Fibroblast of lung (primary cell): ENCODE results near the gene ADAMTS16. TPM values are rescaled to one million over a fixed set of nuclear protein-coding genes. Genes with fewer than 3 reads are reported as not detected.
"Not testable (repeated sequence)": the region's sequence is repeated elsewhere in the genome, so short reads cannot be mapped to it uniquely, and the experiment has no call there.

ENCODE experiments used
- DNase-seq, 2 donors: peaks; one replicate each; pipeline versions ENCODE4 v3.0.0 to v3.0.0-alpha.2; 2010; ENCODE audit warnings: low read depth in 2 of 2
- H2AFZ ChIP-seq: 2 replicates; pipeline ENCODE4 v1.5.1; 2012; ENCODE audit warnings: low read length, control low read depth, inconsistent platforms
- H3K27ac ChIP-seq: 2 replicates; pipeline ENCODE4 v1.5.1; 2011; ENCODE audit warnings: low read length, control low read depth; ENCODE audit not compliant: insufficient read depth
- H3K27me3 ChIP-seq: 2 replicates; pipeline ENCODE4 v1.5.1; 2011; ENCODE audit warnings: mild to moderate bottlenecking, low read length; ENCODE audit not compliant: control insufficient read depth, insufficient read depth
- H3K36me3 ChIP-seq: 2 replicates; pipeline ENCODE4 v1.5.1; 2011; ENCODE audit warnings: low read length; ENCODE audit not compliant: control insufficient read depth, insufficient read depth
- H3K4me1 ChIP-seq: 2 replicates; pipeline ENCODE4 v1.5.1; 2011; ENCODE audit warnings: low read length; ENCODE audit not compliant: control insufficient read depth, insufficient read depth; ENCODE audit errors: extremely low read depth
- H3K4me2 ChIP-seq: 2 replicates; pipeline ENCODE4 v1.5.1; 2011; ENCODE audit warnings: low read length, control low read depth; ENCODE audit not compliant: insufficient read depth; ENCODE audit errors: extremely low read depth
- H3K4me3 ChIP-seq, 4 experiments: fragments of 200-600 bp in 1 of 4; sonication (generic) in 1 of 4; replicated peaks in 1 of 4; 2 replicates each; pipeline ENCODE4 v1.5.1; 2011 to 2016; ENCODE audit warnings: low read length in 4 of 4, low read depth in 3 of 4, mild to moderate bottlenecking in 3 of 4, control low read depth in 2 of 4, inconsistent platforms in 1 of 4, mixed read lengths in 1 of 4; ENCODE audit not compliant: insufficient read depth in 1 of 4; ENCODE audit errors: control extremely low read depth in 1 of 4
- H3K79me2 ChIP-seq: 2 replicates; pipeline ENCODE4 v1.5.1; 2012; ENCODE audit warnings: mild to moderate bottlenecking, low read length, inconsistent platforms; ENCODE audit not compliant: control insufficient read depth, insufficient read depth
- H3K9ac ChIP-seq: 2 replicates; pipeline ENCODE4 v1.5.1; 2011; ENCODE audit warnings: mild to moderate bottlenecking, low read length, control low read depth; ENCODE audit not compliant: insufficient read depth
- H3K9me3 ChIP-seq: 2 replicates; pipeline ENCODE4 v1.5.1; 2012; ENCODE audit warnings: low read depth, low read length; ENCODE audit not compliant: control insufficient read depth, insufficient read depth
- H4K20me1 ChIP-seq: 2 replicates; pipeline ENCODE4 v1.5.1; 2011; ENCODE audit warnings: low read length; ENCODE audit not compliant: control insufficient read depth, insufficient read depth; ENCODE audit errors: extremely low read depth
- CTCF ChIP-seq, 2 donors: IDR thresholded peaks in 1 of 2; conservative IDR thresholded peaks in 1 of 2; 1 replicate in 1 of 2; 2 replicates in 1 of 2; pipeline ENCODE4 v1.5.1; 2011 to 2012; ENCODE audit warnings: low read length in 2 of 2, control low read depth in 1 of 2, inconsistent platforms in 1 of 2, low read depth in 1 of 2, mild to moderate bottlenecking in 1 of 2
- EZH2 ChIP-seq: IDR thresholded peaks from 2 replicates; pipeline ENCODE4 v1.5.1; 2012; ENCODE audit warnings: low read length, control low read depth, mild to moderate bottlenecking; ENCODE audit errors: missing control alignments
- polyA plus RNA-seq, 2 donors: library from polyadenylated mRNA; depleted of rRNA in 1 of 2; stranded (reverse) in 1 of 2; unstranded in 1 of 2; fragments of >200 nt; gene quantifications; 2 replicates each; pipeline ENCODE4 v1.2.1, GENCODE V29; 2011 to 2012; ENCODE audit warnings: missing spikeins in 1 of 2
- total RNA-seq: library from RNA; depleted of rRNA; stranded (reverse); fragments of >200 nt; gene quantifications from 2 replicates; pipeline ENCODE4 v1.2.1, GENCODE V29; 2014

ADAMTS16 gene
- total and polyA plus RNA-seq, 2 donors (not counting 1 experiment from before 2014, with no cell fraction given) = 0.06 to 0.17 TPM

GRCh38 chr5:5135957-5136676 lies 4.0 kb upstream of the ADAMTS16 start:
- DNase-seq = peak in 1 of 2 donors; percentile 30
- Histone ChIP-seq H3K27ac (no peak overlapping the region), H2AFZ (no peak overlapping the region), H4K20me1 (no peaks in the 10 kb centered on the region), H3K9ac (no peak overlapping the region), H3K4me1 (no peaks in the 10 kb centered on the region), H3K4me3 (no peak overlapping the region), H3K9me3 (no peaks in the 10 kb centered on the region), H3K36me3 (no peaks in the 10 kb centered on the region), H3K27me3 (peaks cover 10% of the 10 kb centered on the region), H3K79me2 (no peaks in the 10 kb centered on the region), H3K4me2 (no peak overlapping the region)
- TF ChIP-seq EZH2 (no peak), CTCF (conservative IDR thresholded peaks at IDR 0.05 in 1 of 2, IDR thresholded peaks at IDR 0.05 in 1 of 2; ENCODE audit: low read depth in 1 of 2, low read length in 2 of 2) (no peak)

DNA sequence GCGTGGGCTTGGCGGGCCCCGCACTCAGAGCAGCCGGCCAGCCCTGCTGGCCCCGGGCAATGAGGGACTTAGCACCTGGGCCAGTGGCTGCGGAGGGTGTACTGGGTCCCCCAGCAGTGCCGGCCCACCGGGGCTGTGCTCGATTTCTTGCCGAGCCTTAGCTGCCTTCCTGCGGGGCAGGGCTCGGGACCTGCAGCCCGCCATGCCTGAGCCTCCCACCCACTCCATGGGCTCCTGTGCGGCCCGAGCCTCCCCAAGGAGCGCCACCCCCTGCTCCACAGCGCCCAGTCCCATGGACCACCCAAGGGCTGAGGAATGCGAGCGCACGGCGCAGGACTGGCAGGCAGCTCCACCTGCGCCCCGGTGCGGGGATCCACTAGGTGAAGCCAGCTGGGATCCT lies 2.3 kb upstream of the ADAMTS16 start:
- H3K79me2 ChIP-seq, H2AFZ ChIP-seq, H3K9ac ChIP-seq, H3K9me3 ChIP-seq, H3K27ac ChIP-seq, H3K4me1 ChIP-seq, DNase-seq, H3K36me3 ChIP-seq, H3K4me2 ChIP-seq, H4K20me1 ChIP-seq, H3K4me3 ChIP-seq: not testable (repeated sequence)
- peaks cover 12% of the 10 kb centered on the region for H3K27me3 ChIP-seq

DNA sequence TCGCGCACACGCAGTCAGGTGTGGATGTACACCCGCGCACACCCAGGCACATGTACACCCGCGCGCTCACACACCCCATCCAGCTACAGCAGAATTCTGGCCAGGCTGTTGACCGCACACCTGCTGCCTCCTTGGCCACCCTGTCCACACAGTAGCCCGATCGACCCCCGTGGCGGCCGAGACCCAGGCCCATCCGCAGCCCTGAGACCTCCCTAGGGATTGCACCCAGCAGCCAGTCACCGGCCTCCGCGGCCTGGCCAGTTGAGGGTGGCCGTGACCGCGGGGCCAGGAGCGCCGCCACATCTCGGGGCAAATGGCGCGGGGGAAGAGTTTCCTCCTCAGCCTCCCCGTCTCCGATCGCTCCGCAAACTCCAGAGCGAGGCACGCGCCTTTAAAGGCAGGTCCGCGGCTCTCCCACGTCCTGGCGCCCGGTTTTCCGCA lies 774 bp upstream of the ADAMTS16 start:
- Histone ChIP-seq H2AFZ (no peak overlapping the region), H3K9ac (no peak overlapping the region), H3K4me2 (no peak overlapping the region)

More for the DNA sequence above, 774 bp upstream of the ADAMTS16 start:
- no peaks in the 10 kb centered on the region for H3K79me2 ChIP-seq
- no peak overlapping the region for H3K27ac ChIP-seq
- no peak overlapping the region for H3K4me3 ChIP-seq
- no peak for TF ChIP-seq CTCF (conservative IDR thresholded peaks at IDR 0.05 in 1 of 2, IDR thresholded peaks at IDR 0.05 in 1 of 2; ENCODE audit: low read depth in 1 of 2, low read length in 2 of 2)
- TF ChIP-seq EZH2 = no peak
- DNase-seq = no peak
- H3K4me1 ChIP-seq = no peaks in the 10 kb centered on the region
- no peaks in the 10 kb centered on the region for H3K36me3 ChIP-seq
- peaks cover 12% of the 10 kb centered on the region for H3K27me3 ChIP-seq
- H3K9me3 ChIP-seq = no peaks in the 10 kb centered on the region
- H4K20me1 ChIP-seq = no peaks in the 10 kb centered on the region
